SU-DHL-6 (cell line): Measurements from ENCODE around the gene ZNF785.

Experiments used
- H2AFZ ChIP-seq: fragments of 200-600 bp; sonication (generic); 2 replicates; pipeline ENCODE4 v1.6.1; 2014; ENCODE audit warnings: low read depth, mild to moderate bottlenecking, moderate library complexity, mixed read lengths, antibody characterized with exemption, low read length; ENCODE audit not compliant: severe bottlenecking
- H3F3A ChIP-seq: fragments of 200-600 bp; shearing (Covaris generic); 2 replicates; pipeline ENCODE4 v1.6.0; 2016; ENCODE audit warnings: antibody characterized with exemption, mild to moderate bottlenecking; ENCODE audit not compliant: insufficient read depth
- H3K27ac ChIP-seq: fragments of 200-600 bp; sonication (generic); 2 replicates; pipeline ENCODE4 v1.5.1; 2016; ENCODE audit warnings: low read depth, mild to moderate bottlenecking, low read length, moderate library complexity, mixed read lengths
- H3K27me3 ChIP-seq: fragments of 200-600 bp; sonication (generic), shearing (Covaris generic); 2 replicates; pipeline ENCODE4 v1.6.0; 2014; ENCODE audit warnings: mild to moderate bottlenecking, low read length
- H3K36me3 ChIP-seq: fragments of 200-600 bp; sonication (generic); 2 replicates; pipeline ENCODE4 v1.6.1; 2014; ENCODE audit warnings: mild to moderate bottlenecking, low read length, mixed read lengths
- H3K4me2 ChIP-seq: fragments of 300-600, 200-600 bp; shearing (Covaris generic), sonication (generic); 2 replicates; pipeline ENCODE4 v1.6.0; 2014; ENCODE audit warnings: low read length, low read depth, mild to moderate bottlenecking; ENCODE audit not compliant: poor library complexity, severe bottlenecking
- H3K4me3 ChIP-seq: fragments of 200-600 bp; sonication (generic); 2 replicates; pipeline ENCODE4 v1.5.1; 2014; ENCODE audit warnings: antibody characterized with exemption, low read length, mild to moderate bottlenecking, mixed read lengths; ENCODE audit not compliant: insufficient read depth, poor library complexity, severe bottlenecking
- H3K79me2 ChIP-seq: fragments of 200-600 bp; sonication (generic); 2 replicates; pipeline ENCODE4 v1.6.1; 2014; ENCODE audit warnings: mild to moderate bottlenecking, low read length, moderate library complexity; ENCODE audit not compliant: insufficient read depth
- H3K9ac ChIP-seq: fragments of 200-600 bp; sonication (generic); 2 replicates; pipeline ENCODE4 v1.7.0; 2014; ENCODE audit warnings: mild to moderate bottlenecking, low read length
- H3K9me2 ChIP-seq: fragments of 200-600 bp; sonication (generic); replicated peaks from 2 replicates; pipeline ENCODE4 v1.6.1; 2014; ENCODE audit warnings: low read length; ENCODE audit not compliant: insufficient read depth
- H3K9me3 ChIP-seq: fragments of 200-600 bp; sonication (generic); 2 replicates; pipeline ENCODE4 v1.6.1; 2014; ENCODE audit warnings: low read length, mixed read lengths; ENCODE audit not compliant: insufficient read depth
- H4K20me1 ChIP-seq: fragments of 200-600 bp; sonication (generic); 2 replicates; pipeline ENCODE4 v1.6.1; 2014; ENCODE audit warnings: low read depth, mild to moderate bottlenecking, antibody characterized with exemption, low read length, moderate library complexity, mixed read lengths
- CTCF ChIP-seq: fragments of 200-600 bp; sonication (generic); IDR thresholded peaks from one replicate; pipeline ENCODE4 v1.5.1; 2017; ENCODE audit warnings: antibody characterized with exemption, mild to moderate bottlenecking, low read length, moderate library complexity; ENCODE audit not compliant: insufficient read depth, poor library complexity, severe bottlenecking
- EZH2phosphoT487 ChIP-seq: fragments of 200-600 bp; sonication (generic), shearing (Covaris generic); conservative IDR thresholded peaks from 2 replicates; pipeline ENCODE4 v1.6.1; 2018; ENCODE audit warnings: mild to moderate bottlenecking, antibody characterized with exemption, low read length, moderate library complexity, mixed read lengths

Gene ZNF785

GRCh38 chr16:30601966-30602365 lies 16.5 kb upstream of the ZNF785 start:
- TF ChIP-seq EZH2phosphoT487 (no peak), CTCF (no peak)
- Histone ChIP-seq H3K27ac (no peak overlapping the region), H3K4me2 (no peak overlapping the region), H3K36me3 (no peaks in the 10 kb centered on the region), H3K4me3 (no peak overlapping the region), H3K27me3 (no peaks in the 10 kb centered on the region), H2AFZ (no peak overlapping the region), H4K20me1 (no peaks in the 10 kb centered on the region), H3K79me2 (no peaks in the 10 kb centered on the region; the same call in 1 of the 2 replicates), H3K9me3 (no peaks in the 10 kb centered on the region), H3K9ac (no peak overlapping the region), H3K9me2 (no peaks in the 10 kb centered on the region), H3F3A (peaks cover 5% of the 10 kb centered on the region; the same call in 1 of the 2 replicates)

GRCh38 chr16:30600929-30601328 lies 15.4 kb upstream of the ZNF785 start:
- no peaks in the 10 kb centered on the region for H4K20me1 ChIP-seq
- H3K9me2 ChIP-seq: no peaks in the 10 kb centered on the region
- no peak overlapping the region for H3K27ac ChIP-seq
- H3K27me3 ChIP-seq: no peaks in the 10 kb centered on the region
- no peak overlapping the region for H2AFZ ChIP-seq
- H3K36me3 ChIP-seq: no peaks in the 10 kb centered on the region
- H3K79me2 ChIP-seq: no peaks in the 10 kb centered on the region; the same call in 1 of the 2 replicates
- TF ChIP-seq CTCF: no peak
- no peak for TF ChIP-seq EZH2phosphoT487
- H3K4me2 ChIP-seq: no peak overlapping the region
- H3K9me3 ChIP-seq: no peaks in the 10 kb centered on the region
- peaks cover 5% of the 10 kb centered on the region; the same call in 1 of the 2 replicates for H3F3A ChIP-seq
- H3K9ac ChIP-seq: no peak overlapping the region
- H3K4me3 ChIP-seq: no peak overlapping the region

- no peaks in the 10 kb centered on the region for H3K27me3 ChIP-seq
- no peak for TF ChIP-seq EZH2phosphoT487
- TF ChIP-seq CTCF: no peak
- H3K9ac ChIP-seq: no peak overlapping the region
- peaks cover 5% of the 10 kb centered on the region; the same call in 1 of the 2 replicates for H3F3A ChIP-seq
- H3K9me3 ChIP-seq: no peaks in the 10 kb centered on the region
- H3K36me3 ChIP-seq: no peaks in the 10 kb centered on the region
- H3K4me2 ChIP-seq: no peak overlapping the region
- H3K9me2 ChIP-seq: no peaks in the 10 kb centered on the region
- no peaks in the 10 kb centered on the region for H3K79me2 ChIP-seq
- H4K20me1 ChIP-seq: no peaks in the 10 kb centered on the region
- H3K4me3 ChIP-seq: no peak overlapping the region
- no peak overlapping the region for H2AFZ ChIP-seq
- H3K27ac ChIP-seq: no peak overlapping the region
These were observed 14.7 kb upstream of the ZNF785 start for GRCh38 chr16:30600215-30600614.
